ENCODE measurements around the gene PRSS38. TPM values are rescaled to one million over a fixed set of nuclear protein-coding genes. Genes with fewer than 3 reads are reported as not detected.

The PRSS38 gene
- total RNA-seq, 4 donors from 2014 or later = not detected

DNA sequence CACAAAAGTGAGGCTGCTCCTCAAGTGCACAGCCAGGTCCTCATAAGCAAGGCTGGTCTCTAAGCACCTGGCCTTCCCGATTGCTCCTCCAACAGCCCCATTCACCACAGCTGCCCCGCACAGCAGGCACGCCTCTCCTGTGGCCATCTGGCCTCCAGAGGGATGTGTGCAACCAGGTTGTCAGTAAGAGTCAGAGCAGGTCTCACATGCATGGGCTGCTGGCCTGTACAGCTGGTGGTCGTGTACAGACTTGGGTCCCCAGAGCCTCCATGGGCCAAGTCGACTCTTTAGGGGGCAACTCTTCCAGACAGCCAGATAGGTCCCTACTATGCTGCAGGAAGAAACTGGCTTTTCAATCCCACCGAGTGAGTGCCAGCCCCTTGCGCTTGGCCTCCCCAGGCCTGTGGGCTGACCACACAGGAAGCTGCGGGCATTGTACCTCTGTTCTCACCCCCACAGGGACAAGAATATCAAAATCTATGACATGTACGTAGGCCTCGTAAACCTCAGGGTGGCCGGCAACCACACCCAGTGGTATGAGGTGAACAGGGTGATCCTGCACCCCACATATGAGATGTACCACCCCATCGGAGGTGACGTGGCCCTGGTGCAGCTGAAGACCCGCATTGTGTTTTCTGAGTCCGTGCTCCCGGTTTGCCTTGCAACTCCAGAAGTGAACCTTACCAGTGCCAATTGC, 1.4 kb downstream of the PRSS38 start:
- ATAC-seq (ENCODE audit: low FRiP score) (no peak), DNase-seq (ENCODE audit: low spot score) (no peak)
- TF ChIP-seq, protein P1, sequence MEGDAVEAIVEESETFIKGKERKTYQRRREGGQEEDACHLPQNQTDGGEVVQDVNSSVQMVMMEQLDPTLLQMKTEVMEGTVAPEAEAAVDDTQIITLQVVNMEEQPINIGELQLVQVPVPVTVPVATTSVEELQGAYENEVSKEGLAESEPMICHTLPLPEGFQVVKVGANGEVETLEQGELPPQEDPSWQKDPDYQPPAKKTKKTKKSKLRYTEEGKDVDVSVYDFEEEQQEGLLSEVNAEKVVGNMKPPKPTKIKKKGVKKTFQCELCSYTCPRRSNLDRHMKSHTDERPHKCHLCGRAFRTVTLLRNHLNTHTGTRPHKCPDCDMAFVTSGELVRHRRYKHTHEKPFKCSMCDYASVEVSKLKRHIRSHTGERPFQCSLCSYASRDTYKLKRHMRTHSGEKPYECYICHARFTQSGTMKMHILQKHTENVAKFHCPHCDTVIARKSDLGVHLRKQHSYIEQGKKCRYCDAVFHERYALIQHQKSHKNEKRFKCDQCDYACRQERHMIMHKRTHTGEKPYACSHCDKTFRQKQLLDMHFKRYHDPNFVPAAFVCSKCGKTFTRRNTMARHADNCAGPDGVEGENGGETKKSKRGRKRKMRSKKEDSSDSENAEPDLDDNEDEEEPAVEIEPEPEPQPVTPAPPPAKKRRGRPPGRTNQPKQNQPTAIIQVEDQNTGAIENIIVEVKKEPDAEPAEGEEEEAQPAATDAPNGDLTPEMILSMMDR (IDR thresholded peaks at IDR 0.05) = no peak

DNA sequence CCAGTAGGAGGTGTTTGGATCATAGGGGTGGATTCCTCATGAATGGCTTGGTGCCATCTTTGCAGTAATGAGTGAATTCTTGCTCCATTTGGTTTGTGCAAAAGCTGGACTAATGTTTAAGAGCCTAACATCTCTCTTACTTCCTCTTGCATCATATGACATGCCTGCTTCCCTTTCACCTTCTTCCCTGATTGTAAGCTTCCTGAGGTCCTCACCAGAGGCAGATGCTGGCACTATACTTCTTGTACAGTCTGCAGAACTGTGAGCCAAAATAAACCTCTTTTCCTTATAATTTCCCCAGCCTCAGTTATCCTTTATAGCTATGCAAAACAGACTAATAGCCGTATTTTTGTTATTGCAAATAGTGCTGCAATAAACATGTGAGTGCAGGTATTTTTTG, 8.1 kb downstream of the PRSS38 start:
- DNase-seq (ENCODE audit: low spot score) = no peak

DNA sequence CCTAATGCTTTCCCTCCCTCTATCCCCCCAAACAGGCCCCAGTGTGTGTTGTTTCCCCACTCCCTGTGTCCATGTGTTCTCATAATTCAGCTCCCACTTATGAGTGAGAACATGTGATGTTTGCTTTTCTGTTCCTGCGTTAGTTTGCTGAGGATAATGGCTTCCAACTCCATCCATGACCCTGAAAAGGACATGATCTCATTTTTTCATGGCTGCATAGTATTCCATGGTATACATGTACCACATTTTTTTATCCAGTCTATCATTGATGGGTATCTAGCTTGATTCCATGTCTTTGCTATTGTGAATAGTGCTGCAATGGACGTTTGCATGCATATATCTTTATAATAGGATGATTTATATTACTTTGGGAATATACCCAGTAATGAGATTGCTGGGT, 8.7 kb downstream of the PRSS38 start:
- DNase-seq (ENCODE audit: low spot score) (no peak), ATAC-seq (ENCODE audit: low FRiP score) (no peak)
- TF ChIP-seq, protein P1 (IDR thresholded peaks at IDR 0.05) = no peak

More for the DNA sequence above, 8.1 kb downstream of the PRSS38 start:
- TF ChIP-seq, protein P1 (IDR thresholded peaks at IDR 0.05) = no peak
- ATAC-seq (ENCODE audit: low FRiP score) = no peak

DNA sequence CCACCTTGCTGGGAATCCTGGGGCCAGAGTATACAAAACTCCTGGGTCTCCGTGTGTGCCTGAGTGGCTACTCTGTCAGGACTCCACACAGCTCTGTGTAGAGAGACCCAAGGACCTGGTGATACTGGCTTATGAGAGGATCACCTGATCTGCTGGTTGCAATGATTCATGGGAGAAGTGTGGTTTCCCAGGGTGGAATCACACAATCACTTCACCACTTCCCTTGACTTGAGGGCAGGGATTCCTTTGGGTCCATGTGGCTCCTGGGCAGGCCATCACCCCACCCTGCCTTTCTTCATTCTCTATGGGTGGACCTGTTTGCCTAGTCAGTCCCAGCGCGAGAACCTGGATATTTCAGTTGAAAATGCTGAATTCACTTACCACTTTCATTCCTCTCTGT, 13.3 kb downstream of the PRSS38 start:
- no peak for DNase-seq (ENCODE audit: low spot score)
- TF ChIP-seq, protein P1 (IDR thresholded peaks at IDR 0.05) = no peak
- ATAC-seq (ENCODE audit: low FRiP score) = no peak

DNA sequence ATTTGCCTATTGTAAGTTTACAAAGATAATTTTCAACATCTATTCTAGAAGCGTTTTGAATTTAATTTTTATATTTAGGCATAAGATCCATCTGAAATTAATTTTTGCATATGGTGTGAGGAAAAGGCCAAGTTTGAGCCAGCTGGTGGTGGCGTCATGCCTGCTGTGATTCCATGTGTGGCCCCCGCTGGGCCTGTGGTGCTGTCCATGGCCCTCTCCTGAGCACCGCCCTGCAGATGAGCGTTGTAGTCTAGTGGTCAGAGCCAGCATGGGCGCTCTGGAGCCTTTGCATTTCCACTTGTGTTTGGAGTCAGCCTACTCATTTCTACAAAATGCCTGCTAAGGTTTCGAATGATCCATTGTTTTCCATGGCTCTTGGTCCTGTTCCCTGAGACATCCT, 22.7 kb downstream of the PRSS38 start:
- no peak for DNase-seq (ENCODE audit: low spot score)
- ATAC-seq (ENCODE audit: low FRiP score) = no peak
- TF ChIP-seq, protein P1 (IDR thresholded peaks at IDR 0.05) = no peak

DNA sequence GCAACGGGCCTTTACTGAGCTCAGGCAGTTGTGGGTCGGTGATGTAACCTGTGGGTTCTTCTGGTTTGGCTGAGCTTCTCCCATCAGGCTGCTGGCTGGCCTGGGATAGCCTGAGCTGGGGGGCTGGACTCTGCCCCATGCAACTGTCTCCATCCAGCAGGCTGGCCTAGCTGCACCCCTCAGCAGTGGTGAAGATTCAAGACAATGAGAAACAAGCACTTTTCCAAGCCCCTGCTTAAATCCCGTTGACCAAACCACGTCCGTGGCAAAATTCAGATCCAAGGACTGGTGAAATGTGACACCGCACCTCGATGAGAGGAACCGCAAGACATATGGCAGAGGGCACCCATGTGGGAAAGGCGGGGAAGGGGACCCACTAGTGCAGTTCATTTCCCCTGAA, 25.6 kb downstream of the PRSS38 start:
- TF ChIP-seq, protein P1 (IDR thresholded peaks at IDR 0.05) = no peak
- DNase-seq (ENCODE audit: low spot score) = no peak
- no peak for ATAC-seq (ENCODE audit: low FRiP score)

All from omental fat pad (tissue), 4 donors.